T-helper 2 cell treated with Interferon-gamma antibody and Interleukin-4, amounts not matched to agents 5 μg/mL and 100 μg/mL, for 36 hours (primary cell): ENCODE measurements around the gene CYB5RL.

Experiments
- DNase-seq: peaks from one replicate; pipeline ENCODE4 v3.0.0; 2021; ENCODE audit warnings: low spot score
- H3K27ac Mint-ChIP-seq: one replicate; pipeline ENCODE4 v1.8.0; 2021; ENCODE audit warnings: mild to moderate bottlenecking, mixed read lengths
- H3K27me3 Mint-ChIP-seq: one replicate; pipeline ENCODE4 v1.8.0; 2021; ENCODE audit warnings: low read depth, mixed read lengths
- H3K36me3 Mint-ChIP-seq: one replicate; pipeline ENCODE4 v1.8.0; 2021; ENCODE audit warnings: low read depth, mixed read lengths
- H3K4me1 Mint-ChIP-seq: one replicate; pipeline ENCODE4 v1.8.0; 2021; ENCODE audit warnings: low read depth, mixed read lengths
- H3K4me3 Mint-ChIP-seq: one replicate; pipeline ENCODE4 v1.8.0; 2022; ENCODE audit warnings: mild to moderate bottlenecking, moderate library complexity, mixed read lengths
- H3K9me3 Mint-ChIP-seq: one replicate; pipeline ENCODE4 v1.8.0; 2021; ENCODE audit warnings: mixed read lengths

CYB5RL gene

DNA sequence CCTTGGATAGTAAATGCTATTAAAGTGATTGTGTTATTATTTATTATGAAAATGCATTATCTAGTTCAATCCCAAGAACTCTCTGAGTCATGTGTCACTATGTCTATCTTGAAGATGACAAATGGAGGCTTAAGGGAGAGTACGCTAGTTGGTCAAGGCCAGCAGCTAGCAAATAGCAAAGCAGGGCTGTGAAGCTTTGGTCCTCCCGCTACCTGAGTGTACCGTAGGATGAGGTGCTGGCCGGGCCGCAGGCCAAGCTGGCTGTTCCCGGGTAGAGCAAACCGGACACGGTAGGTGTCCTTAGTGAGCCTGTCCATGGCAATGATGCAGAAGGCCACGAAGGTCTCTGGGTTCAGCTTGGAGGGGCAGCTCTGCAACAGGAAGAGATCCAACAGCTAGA is 9.3 kb downstream of the CYB5RL start:
- no peaks in the 10 kb centered on the region for H3K9me3 Mint-ChIP-seq
- H3K27me3 Mint-ChIP-seq: no peaks in the 10 kb centered on the region
- no peaks in the 10 kb centered on the region for H3K4me1 Mint-ChIP-seq
- H3K4me3 Mint-ChIP-seq: no peak overlapping the region
- peaks cover 16% of the 10 kb centered on the region for H3K36me3 Mint-ChIP-seq
- H3K27ac Mint-ChIP-seq: no peak overlapping the region
- no peak for DNase-seq

DNA sequence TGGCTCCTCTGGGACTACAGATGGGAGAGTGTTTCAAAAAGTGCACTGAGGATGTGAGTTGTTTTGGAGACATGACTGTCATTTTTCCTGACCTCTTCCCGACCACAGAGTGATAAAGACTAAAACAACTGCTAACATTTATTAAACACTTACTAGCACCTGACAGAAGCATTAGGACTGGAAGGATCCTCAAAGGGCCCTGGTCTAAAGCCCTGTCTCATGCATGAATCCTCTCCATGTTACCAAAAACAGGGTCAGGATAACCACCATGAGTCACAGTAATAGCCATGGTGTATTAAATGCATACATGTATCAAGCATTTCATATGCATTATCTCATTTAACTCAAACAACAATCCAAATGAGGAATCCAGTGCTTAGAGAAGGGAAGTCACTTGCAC is 11.5 kb downstream of the CYB5RL start:
- Mint-ChIP-seq H3K4me1 (no peaks in the 10 kb centered on the region), H3K36me3 (peaks cover 19% of the 10 kb centered on the region), H3K27ac (no peak overlapping the region), H3K27me3 (no peaks in the 10 kb centered on the region), H3K9me3 (no peaks in the 10 kb centered on the region), H3K4me3 (no peak overlapping the region)
- no peak for DNase-seq

DNA sequence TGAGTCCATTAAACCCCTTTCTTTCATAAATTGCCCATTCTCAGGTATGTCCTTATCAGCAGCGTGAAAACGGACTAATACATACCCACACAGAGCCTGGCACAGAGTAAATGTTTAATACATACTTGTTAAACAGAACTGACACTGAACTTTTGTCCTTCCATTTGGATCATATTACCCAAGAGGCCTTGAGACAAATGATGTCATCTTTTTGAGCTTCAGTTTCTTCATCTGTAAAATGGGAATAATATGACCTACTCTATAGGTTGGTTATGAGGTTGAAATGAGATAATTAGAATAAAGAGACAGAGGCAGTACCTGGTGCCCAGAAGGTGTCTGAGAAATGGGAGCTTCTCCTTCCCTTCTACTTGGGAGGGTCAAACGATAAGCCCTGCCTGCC is 13.8 kb downstream of the CYB5RL start:
- H3K9me3 Mint-ChIP-seq: no peaks in the 10 kb centered on the region
- H3K27ac Mint-ChIP-seq: no peak overlapping the region
- DNase-seq: no peak
- peaks cover 16% of the 10 kb centered on the region for H3K36me3 Mint-ChIP-seq
- H3K27me3 Mint-ChIP-seq: no peaks in the 10 kb centered on the region
- H3K4me1 Mint-ChIP-seq: peaks cover 1% of the 10 kb centered on the region
- H3K4me3 Mint-ChIP-seq: no peak overlapping the region

- Mint-ChIP-seq H3K9me3 (no peaks in the 10 kb centered on the region), H3K4me3 (no peak overlapping the region), H3K27me3 (no peaks in the 10 kb centered on the region), H3K27ac (peak overlapping the region; percentile 26), H3K4me1 (peaks cover 1% of the 10 kb centered on the region), H3K36me3 (peaks cover 5% of the 10 kb centered on the region)
- DNase-seq: no peak
Measured at GRCh38 chr1:54180701-54181360, 19.0 kb downstream of the CYB5RL start.

DNA sequence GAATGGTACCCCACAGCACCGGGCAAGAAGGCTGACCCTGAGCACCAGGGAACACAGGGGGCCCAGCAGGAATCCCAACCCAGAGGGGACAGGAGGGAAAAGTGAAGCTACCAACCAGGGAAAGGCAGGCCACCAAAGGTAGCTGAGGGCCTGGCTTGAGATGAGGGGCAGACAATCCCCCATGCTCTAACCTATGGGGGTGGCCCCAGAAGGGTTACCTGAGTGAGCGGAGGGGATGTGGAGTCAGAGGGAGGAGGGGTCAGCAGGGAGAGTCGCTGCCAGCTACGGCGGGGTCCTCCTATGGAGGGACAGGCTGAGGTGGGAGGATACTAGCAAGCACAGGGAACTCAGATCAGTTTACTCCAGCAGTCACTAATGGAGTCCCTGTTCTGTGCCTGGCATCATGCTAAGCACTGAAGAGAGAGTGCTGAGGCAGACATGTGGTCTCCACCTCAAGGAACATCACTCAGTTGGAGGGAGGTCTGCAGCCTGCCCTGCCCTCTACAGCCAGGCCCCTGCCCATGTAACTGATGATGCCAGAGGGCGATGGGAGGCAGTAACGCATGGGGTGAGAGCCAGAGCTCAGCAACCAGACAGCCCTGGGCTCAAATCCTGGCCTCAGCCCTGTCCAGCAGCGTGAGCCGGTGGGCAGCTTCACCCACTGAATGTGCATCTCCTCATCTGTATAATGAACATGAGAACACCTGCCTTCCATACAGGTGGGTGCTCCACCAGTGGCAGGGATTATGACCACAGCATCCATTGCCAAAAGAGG is 21.3 kb downstream of the CYB5RL start:
- Mint-ChIP-seq H3K36me3 (peaks cover 2% of the 10 kb centered on the region), H3K27me3 (no peaks in the 10 kb centered on the region), H3K27ac (no peak overlapping the region), H3K4me3 (no peak overlapping the region), H3K4me1 (peaks cover 4% of the 10 kb centered on the region), H3K9me3 (no peaks in the 10 kb centered on the region)
- DNase-seq: no peak

DNA sequence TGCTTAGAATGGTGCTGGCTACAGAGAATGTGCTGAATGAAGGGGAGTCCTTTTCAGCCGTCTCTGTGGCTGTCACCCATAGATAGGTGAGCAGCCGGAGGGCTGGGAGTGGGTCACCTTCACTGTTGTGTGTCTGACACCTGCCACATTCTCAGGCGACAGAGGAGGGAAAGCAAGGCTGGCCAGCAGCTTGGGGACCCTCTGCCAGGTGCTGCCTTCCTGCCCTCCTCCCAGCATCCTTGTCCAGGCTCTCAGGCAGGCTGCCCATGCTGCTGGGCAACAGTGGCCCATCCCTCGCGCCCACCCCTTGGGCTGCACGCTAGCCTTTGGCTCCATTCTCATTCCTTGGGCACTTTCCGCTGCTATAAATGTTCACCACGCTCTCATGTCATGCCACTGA is 22.1 kb downstream of the CYB5RL start:
- peaks cover 2% of the 10 kb centered on the region for H3K36me3 Mint-ChIP-seq

DNA sequence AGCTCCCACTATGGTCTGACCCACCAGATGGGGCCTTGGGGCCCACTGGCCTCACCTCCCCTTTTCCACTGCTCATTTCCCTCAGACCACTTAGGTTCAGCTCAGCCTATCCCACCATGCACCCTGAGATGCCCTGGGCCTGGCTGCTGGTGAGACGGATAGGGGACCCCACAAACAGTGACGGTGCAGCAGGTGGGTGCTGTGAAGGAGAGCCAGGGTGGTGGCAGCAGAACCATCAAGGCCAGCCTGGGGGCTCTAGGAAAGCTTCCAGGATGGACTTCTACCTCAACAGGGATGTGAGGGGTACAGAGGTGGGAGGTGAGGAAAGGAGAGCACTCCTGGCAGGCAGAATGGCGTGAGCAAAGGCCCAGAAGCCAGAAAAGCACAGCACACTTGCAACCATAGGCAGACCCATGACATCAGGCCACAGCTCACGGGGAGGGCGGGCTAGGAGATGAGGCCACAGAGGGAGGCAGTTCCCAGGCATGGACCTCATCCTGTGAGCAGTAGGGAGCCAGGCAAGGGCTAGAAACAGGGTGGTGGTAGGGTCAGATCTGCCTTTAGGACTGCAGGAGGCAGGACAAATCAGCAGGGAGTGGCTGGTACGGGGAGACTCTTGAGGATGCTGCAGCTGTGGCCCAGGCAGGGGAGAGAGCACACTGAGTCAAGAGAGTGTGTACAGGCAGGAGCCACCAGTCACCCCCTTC is 23.1 kb downstream of the CYB5RL start:
- peaks cover 5% of the 10 kb centered on the region for H3K4me1 Mint-ChIP-seq
- no peak for DNase-seq
- H3K27ac Mint-ChIP-seq: no peak overlapping the region
- peaks cover under 1% of the 10 kb centered on the region for H3K36me3 Mint-ChIP-seq
- H3K9me3 Mint-ChIP-seq: no peaks in the 10 kb centered on the region
- H3K4me3 Mint-ChIP-seq: no peak overlapping the region
- no peaks in the 10 kb centered on the region for H3K27me3 Mint-ChIP-seq

More for the DNA sequence above, 22.1 kb downstream of the CYB5RL start:
- Mint-ChIP-seq H3K27ac (no peak overlapping the region), H3K27me3 (no peaks in the 10 kb centered on the region), H3K4me1 (peaks cover 4% of the 10 kb centered on the region), H3K4me3 (no peak overlapping the region), H3K9me3 (no peaks in the 10 kb centered on the region)
- DNase-seq: no peak

DNA sequence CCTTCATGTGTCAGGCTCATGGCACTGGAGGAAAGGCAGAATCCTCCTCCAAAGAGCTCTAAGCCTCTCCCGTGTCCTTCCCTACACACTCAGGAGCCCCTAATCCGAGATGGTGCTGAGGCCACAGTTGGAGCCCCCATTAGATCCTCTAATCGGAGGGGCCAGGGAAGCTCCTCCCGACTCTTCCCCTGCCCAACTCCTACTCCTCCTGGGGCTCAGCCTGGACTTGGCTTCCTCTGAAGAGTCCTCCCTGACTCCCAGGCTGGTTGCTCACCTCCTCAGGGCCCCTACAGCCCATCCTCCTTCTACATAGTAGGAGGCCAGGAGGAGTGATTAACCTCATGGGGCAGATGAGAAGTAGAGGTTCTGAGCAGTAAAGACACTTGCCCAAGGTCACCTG is 25.7 kb downstream of the CYB5RL start:
- Mint-ChIP-seq H3K4me3 (no peak overlapping the region), H3K4me1 (peaks cover 9% of the 10 kb centered on the region), H3K27me3 (no peaks in the 10 kb centered on the region), H3K27ac (no peak overlapping the region), H3K9me3 (no peaks in the 10 kb centered on the region), H3K36me3 (no peaks in the 10 kb centered on the region)
- DNase-seq: no peak

- no peaks in the 10 kb centered on the region for H3K27me3 Mint-ChIP-seq
- H3K4me3 Mint-ChIP-seq: no peak overlapping the region
- peaks cover 9% of the 10 kb centered on the region for H3K4me1 Mint-ChIP-seq
- no peak for DNase-seq
- H3K9me3 Mint-ChIP-seq: no peaks in the 10 kb centered on the region
- H3K27ac Mint-ChIP-seq: no peak overlapping the region
- no peaks in the 10 kb centered on the region for H3K36me3 Mint-ChIP-seq
Measured at GRCh38 chr1:54173681-54174080, 26.1 kb downstream of the CYB5RL start.

- Mint-ChIP-seq H3K9me3 (no peaks in the 10 kb centered on the region), H3K27ac (no peak overlapping the region), H3K27me3 (no peaks in the 10 kb centered on the region), H3K36me3 (no peaks in the 10 kb centered on the region), H3K4me3 (no peak overlapping the region), H3K4me1 (peaks cover 9% of the 10 kb centered on the region)
- no peak for DNase-seq
Measured at GRCh38 chr1:54172614-54173599, 26.9 kb downstream of the CYB5RL start.

GRCh38 chr1:54171606-54172005 is 28.2 kb downstream of the CYB5RL start:
- Mint-ChIP-seq H3K4me3 (no peak overlapping the region), H3K9me3 (no peaks in the 10 kb centered on the region), H3K36me3 (no peaks in the 10 kb centered on the region), H3K4me1 (peaks cover 9% of the 10 kb centered on the region), H3K27me3 (no peaks in the 10 kb centered on the region), H3K27ac (no peak overlapping the region)
- DNase-seq: no peak

DNA sequence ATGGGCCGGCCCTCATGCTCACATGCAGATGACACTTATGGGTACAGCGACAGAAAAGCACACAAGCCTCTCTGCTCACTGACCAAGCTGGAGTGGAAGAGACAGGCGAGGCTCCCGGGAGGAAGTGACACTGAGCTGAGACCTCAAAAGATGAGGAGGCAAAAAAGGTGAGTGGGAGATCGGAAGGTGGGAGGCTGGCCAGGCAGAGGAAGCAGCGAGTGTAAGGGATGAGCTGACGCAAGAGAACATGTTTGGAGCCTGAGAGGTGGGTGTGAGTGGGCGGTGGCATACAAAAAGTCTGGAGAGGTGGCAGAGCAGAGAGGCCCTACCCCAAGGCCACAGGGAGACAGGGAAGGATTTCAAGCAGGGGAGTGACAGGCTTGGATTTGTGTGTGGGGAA is 28.8 kb downstream of the CYB5RL start:
- Mint-ChIP-seq H3K36me3 (no peaks in the 10 kb centered on the region), H3K27me3 (no peaks in the 10 kb centered on the region), H3K9me3 (no peaks in the 10 kb centered on the region), H3K4me1 (peaks cover 9% of the 10 kb centered on the region), H3K4me3 (no peak overlapping the region), H3K27ac (no peak overlapping the region)
- no peak for DNase-seq

DNA sequence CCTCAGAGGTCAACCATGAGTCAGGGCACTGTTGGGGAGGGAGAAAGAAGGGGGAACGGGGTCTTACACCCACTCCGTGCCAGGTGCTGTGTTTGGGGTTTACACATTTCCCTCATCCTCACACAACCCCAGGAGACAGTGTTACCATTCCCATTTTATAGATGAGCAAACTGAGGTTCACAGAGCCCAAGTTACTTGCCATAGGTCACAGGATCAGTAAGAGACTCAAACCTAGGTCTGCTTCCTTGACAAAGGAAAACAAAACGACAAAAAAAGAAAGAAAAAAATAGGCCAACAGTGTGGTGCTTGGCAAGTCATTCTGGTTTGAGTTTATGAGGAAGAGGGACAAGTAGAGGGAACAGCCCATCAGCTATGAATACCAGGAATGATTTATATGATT is 30.8 kb downstream of the CYB5RL start:
- H3K36me3 Mint-ChIP-seq: no peaks in the 10 kb centered on the region
- no peaks in the 10 kb centered on the region for H3K27me3 Mint-ChIP-seq
- no peak overlapping the region for H3K27ac Mint-ChIP-seq

More for the DNA sequence above, 30.8 kb downstream of the CYB5RL start:
- Mint-ChIP-seq H3K4me1 (peaks cover 7% of the 10 kb centered on the region), H3K9me3 (no peaks in the 10 kb centered on the region), H3K4me3 (no peak overlapping the region)
- no peak for DNase-seq
